Right atrium auricular region (tissue), 2 donors: Measurements from ENCODE around the gene WDR27. TPM values are rescaled to one million over a fixed set of nuclear protein-coding genes. Genes with fewer than 3 reads are reported as not detected.
A peak's percentile ranks its signal among the peaks of the same experiment; 100 is the strongest.

ENCODE experiments used
- DNase-seq: peaks from one replicate; pipeline ENCODE4 v3.0.0-alpha.2; 2019; ENCODE audit warnings: low spot score
- H3K27ac ChIP-seq, 2 donors: fragments of 200-600 bp; sonication (generic); 1 replicate in 1 of 2; 2 replicates in 1 of 2; pipeline ENCODE4 v1.5.1; 2016 to 2019
- H3K27me3 ChIP-seq, 2 donors: fragments of 200-600 bp; sonication (generic); one replicate each; pipeline versions ENCODE4 v1.5.1 to v1.6.0; 2017 to 2019
- H3K36me3 ChIP-seq: fragments of 200-600 bp; sonication (generic); one replicate; pipeline ENCODE4 v1.5.1; 2016
- H3K4me1 ChIP-seq, 2 donors: fragments of 200-600 bp; sonication (generic); one replicate each; pipeline versions ENCODE4 v1.5.1 to v1.6.0; 2017 to 2019
- H3K4me3 ChIP-seq, 2 donors: fragments of 200-600 bp; sonication (generic); 1 replicate in 1 of 2; 2 replicates in 1 of 2; pipeline ENCODE4 v1.5.1; 2017 to 2019; ENCODE audit warnings: mild to moderate bottlenecking in 1 of 2, moderate library complexity in 1 of 2
- H3K9me3 ChIP-seq, 2 donors: fragments of 200-600 bp; sonication (generic); one replicate each; pipeline ENCODE4 v1.5.1; 2019
- total RNA-seq, 2 donors: library from RNA; depleted of rRNA; stranded (reverse); fragments of >200 nt; gene quantifications; one replicate each; pipeline ENCODE4 v1.1.0, GENCODE V29; 2016
- TF ChIP-seq, protein P1 (sequence below), 2 donors: fragments of 200-600 bp; sonication (generic); IDR thresholded peaks; one replicate each; pipeline ENCODE4 v1.5.1; 2019; ENCODE audit warnings: antibody characterized with exemption in 2 of 2

The WDR27 gene
- total RNA-seq, 2 donors from 2014 or later: 3.5 to 4.7 TPM

DNA sequence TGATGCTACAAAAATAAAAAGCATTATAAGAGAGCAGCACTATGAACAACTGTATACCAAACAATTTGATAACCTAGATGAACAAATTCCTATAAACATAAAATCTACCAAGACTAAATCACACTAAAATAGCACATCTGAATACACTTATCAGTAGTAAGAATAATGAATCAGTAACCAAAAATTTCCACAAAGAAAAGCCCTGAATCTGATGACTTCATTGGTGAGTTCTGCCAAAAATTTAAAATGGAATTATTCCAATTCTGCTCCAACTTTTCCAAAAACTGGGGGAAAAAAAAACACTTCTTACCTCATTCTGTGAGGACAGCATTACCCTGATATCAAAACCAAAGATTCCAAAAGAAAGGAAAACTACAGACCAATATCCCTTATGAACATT lies 206.2 kb downstream of the WDR27 start:
- Histone ChIP-seq H3K4me1 (peaks cover 0 to 2% of the 10 kb centered on the region in 2 donors), H3K27me3 (no peaks in the 10 kb centered on the region), H3K36me3 (no peaks in the 10 kb centered on the region), H3K27ac (no peak overlapping the region), H3K9me3 (peaks cover 3 to 7% of the 10 kb centered on the region in 2 donors), H3K4me3 (no peak overlapping the region)
- DNase-seq: no peak
- TF ChIP-seq, protein P1, sequence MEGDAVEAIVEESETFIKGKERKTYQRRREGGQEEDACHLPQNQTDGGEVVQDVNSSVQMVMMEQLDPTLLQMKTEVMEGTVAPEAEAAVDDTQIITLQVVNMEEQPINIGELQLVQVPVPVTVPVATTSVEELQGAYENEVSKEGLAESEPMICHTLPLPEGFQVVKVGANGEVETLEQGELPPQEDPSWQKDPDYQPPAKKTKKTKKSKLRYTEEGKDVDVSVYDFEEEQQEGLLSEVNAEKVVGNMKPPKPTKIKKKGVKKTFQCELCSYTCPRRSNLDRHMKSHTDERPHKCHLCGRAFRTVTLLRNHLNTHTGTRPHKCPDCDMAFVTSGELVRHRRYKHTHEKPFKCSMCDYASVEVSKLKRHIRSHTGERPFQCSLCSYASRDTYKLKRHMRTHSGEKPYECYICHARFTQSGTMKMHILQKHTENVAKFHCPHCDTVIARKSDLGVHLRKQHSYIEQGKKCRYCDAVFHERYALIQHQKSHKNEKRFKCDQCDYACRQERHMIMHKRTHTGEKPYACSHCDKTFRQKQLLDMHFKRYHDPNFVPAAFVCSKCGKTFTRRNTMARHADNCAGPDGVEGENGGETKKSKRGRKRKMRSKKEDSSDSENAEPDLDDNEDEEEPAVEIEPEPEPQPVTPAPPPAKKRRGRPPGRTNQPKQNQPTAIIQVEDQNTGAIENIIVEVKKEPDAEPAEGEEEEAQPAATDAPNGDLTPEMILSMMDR (IDR thresholded peaks at IDR 0.05): no peak

DNA sequence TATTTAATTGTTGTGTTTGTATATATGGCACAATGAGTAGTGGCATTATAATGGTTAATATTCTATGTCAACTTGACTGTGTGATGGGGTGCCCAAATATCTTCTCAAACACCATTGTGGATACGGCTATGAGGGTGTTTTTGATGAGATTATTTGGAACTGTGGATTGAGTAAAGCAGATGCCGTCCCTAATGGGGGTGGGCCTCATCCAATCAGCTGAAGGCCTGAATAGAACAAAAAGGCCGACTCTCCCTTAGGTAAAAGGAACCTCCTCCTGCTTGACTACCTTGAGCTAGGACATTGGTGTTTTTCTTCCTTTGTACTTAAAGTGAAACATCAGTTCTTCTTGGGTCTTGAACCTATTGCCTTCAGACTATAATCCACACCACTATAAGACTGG lies 207.8 kb downstream of the WDR27 start:
- DNase-seq: no peak
- H3K36me3 ChIP-seq: no peaks in the 10 kb centered on the region
- no peak overlapping the region for H3K4me3 ChIP-seq
- peaks cover 0 to 11% of the 10 kb centered on the region in 2 donors for H3K4me1 ChIP-seq
- H3K27me3 ChIP-seq: no peaks in the 10 kb centered on the region
- TF ChIP-seq, protein P1 (IDR thresholded peaks at IDR 0.05): no peak
- H3K27ac ChIP-seq: no peak overlapping the region
- peaks cover 3 to 7% of the 10 kb centered on the region in 2 donors for H3K9me3 ChIP-seq

DNA sequence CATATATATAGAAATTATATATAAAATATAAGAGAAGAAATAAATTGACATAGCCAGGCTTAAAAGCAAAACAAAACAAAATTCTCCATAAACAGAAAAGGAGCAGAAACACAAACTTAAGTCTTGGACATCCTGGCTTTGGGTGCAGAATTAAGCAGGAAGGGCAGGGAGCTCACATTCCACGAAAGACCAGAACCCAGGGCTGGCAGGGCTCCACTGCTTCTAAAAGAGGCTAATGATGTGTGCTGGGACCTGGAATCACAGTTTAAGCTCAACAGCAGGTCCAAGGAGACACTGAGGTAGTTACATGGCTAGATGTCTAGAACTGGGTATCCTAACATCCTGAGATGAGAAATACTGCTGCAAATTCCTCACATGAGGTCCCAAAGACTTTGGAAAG lies 210.3 kb downstream of the WDR27 start:
- DNase-seq: no peak
- Histone ChIP-seq H3K4me3 (no peak overlapping the region), H3K36me3 (no peaks in the 10 kb centered on the region), H3K27ac (no peak overlapping the region), H3K9me3 (peaks cover 0 to under 1% of the 10 kb centered on the region in 2 donors), H3K4me1 (peaks cover 0 to 11% of the 10 kb centered on the region in 2 donors), H3K27me3 (no peaks in the 10 kb centered on the region)
- TF ChIP-seq, protein P1 (IDR thresholded peaks at IDR 0.05): no peak

DNA sequence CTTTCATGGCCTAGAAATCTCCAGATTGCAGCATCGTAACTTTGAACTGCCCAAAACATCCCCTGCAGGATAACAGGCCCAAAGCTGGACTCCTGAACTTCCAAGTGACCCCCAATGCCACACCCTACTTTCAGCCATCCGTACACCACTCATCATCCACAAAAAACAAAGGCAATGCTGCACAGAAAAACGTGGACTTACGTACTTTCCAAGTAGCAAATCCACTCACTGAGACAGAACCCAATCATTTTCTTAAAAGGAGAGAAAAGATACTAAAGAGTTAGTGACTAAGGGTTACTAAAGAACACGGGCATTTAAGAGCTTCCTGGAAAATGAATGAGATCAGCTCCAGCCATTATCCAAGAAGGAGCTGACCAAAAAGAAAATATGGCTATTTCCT lies 211.0 kb downstream of the WDR27 start:
- H3K36me3 ChIP-seq: no peaks in the 10 kb centered on the region
- H3K27me3 ChIP-seq: no peaks in the 10 kb centered on the region
- no peaks in the 10 kb centered on the region for H3K9me3 ChIP-seq
- DNase-seq: no peak
- H3K4me3 ChIP-seq: no peak overlapping the region
- H3K27ac ChIP-seq: peak overlapping the region; percentile 11 to 33
- TF ChIP-seq, protein P1 (IDR thresholded peaks at IDR 0.05): no peak
- peaks cover 0 to 11% of the 10 kb centered on the region in 2 donors for H3K4me1 ChIP-seq

DNA sequence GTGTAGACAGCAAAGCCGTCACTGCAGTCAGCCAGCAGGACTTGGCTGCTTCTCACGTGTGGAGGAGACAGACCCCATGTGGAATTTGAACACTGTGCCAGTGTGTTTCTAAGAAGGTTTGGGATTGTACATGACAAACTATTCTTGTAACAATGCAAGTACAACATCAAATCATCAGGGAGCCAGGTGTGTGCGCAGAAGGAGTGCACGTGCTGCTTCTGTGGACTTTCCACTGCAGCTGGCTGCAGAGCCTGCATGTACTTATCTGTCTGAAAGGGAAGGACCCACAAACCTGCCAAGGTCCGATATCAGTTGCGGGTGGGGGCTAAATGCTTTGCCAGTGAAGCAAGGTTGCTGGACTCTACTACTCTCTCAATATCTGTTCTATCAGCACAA lies 211.6 kb downstream of the WDR27 start:
- TF ChIP-seq, protein P1 (IDR thresholded peaks at IDR 0.05): no peak
- Histone ChIP-seq H3K4me3 (no peak overlapping the region), H3K36me3 (no peaks in the 10 kb centered on the region), H3K4me1 (peaks cover 0 to 11% of the 10 kb centered on the region in 2 donors), H3K27me3 (no peaks in the 10 kb centered on the region), H3K9me3 (no peaks in the 10 kb centered on the region), H3K27ac (peak overlapping the region; percentile 11 to 33)
- DNase-seq: no peak

DNA sequence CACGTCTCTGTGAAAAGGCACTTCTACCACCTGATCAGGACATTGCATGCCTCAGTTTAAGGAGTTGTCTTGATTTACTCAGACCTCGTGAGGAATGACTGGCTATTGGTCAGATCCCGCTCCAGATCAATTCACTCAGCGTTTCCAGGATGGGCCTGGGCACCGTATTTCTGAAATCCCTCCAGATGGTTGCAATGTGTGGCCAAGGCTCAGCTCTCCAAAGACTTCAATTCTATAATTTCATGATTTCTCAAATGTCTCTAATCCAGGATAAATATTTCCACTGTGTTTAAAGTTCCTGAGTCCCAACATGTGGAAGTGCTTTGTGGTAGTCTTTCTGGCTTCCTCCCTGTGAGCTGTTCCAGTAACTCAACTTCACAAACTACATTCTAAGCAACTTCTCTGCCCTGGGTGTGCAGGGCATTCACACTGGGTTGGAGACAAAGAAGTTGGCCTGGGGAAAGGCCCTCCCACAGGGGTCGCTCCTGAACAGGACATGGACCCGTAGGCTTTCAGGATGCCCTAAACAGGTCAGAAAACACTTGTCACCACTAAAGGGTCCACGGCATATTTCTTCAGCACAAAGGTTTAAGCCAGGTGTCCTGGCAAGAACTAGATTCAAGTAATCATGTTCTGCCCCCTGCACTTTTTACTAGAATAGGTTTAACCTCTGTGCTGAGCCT lies 212.1 kb downstream of the WDR27 start:
- Histone ChIP-seq H3K36me3 (no peaks in the 10 kb centered on the region), H3K27ac (no peak overlapping the region), H3K27me3 (no peaks in the 10 kb centered on the region), H3K4me1 (peaks cover 0 to 11% of the 10 kb centered on the region in 2 donors), H3K4me3 (no peak overlapping the region), H3K9me3 (no peaks in the 10 kb centered on the region)
- no peak for DNase-seq
- TF ChIP-seq, protein P1 (IDR thresholded peaks at IDR 0.05): no peak
